Peyer's patch (tissue), 4 donors: ENCODE data around the gene FIGN. TPM values are rescaled to one million over a fixed set of nuclear protein-coding genes. Genes with fewer than 3 reads are reported as not detected.

ENCODE experiments used
- DNase-seq, 3 donors: peaks; one replicate each; pipeline ENCODE4 v3.0.0-alpha.2; 2017 to 2019
- H3K27ac ChIP-seq, 4 donors: fragments of 200-600 bp; sonication (generic); one replicate each; pipeline ENCODE4 v1.5.1; 2016 to 2019
- H3K27me3 ChIP-seq, 2 donors: fragments of 200-600 bp; sonication (generic); one replicate each; pipeline ENCODE4 v1.5.1; 2019
- H3K36me3 ChIP-seq, 3 donors: fragments of 200-600 bp; sonication (generic); one replicate each; pipeline ENCODE4 v1.5.1; 2016 to 2019
- H3K4me1 ChIP-seq, 4 donors: fragments of 200-600 bp; sonication (generic); one replicate each; pipeline ENCODE4 v1.5.1; 2016 to 2019
- H3K4me3 ChIP-seq, 4 donors: fragments of 200-600 bp; sonication (generic); 1 replicate in 3 of 4; 2 replicates in 1 of 4; pipeline ENCODE4 v1.5.1; 2016 to 2019; ENCODE audit warnings: mild to moderate bottlenecking in 1 of 4
- H3K9me3 ChIP-seq, 4 donors: fragments of 200-600 bp; sonication (generic); one replicate each; pipeline ENCODE4 v1.5.1; 2016 to 2019; ENCODE audit warnings: mild to moderate bottlenecking in 1 of 4
- POLR2A ChIP-seq, 2 donors: fragments of 450-650 bp; IDR thresholded peaks; one replicate each; pipeline ENCODE4 v1.5.1; 2017; ENCODE audit warnings: antibody characterized with exemption in 2 of 2, mild to moderate bottlenecking in 2 of 2, moderate library complexity in 2 of 2
- total RNA-seq, 4 donors: library from RNA; depleted of rRNA; stranded (reverse); fragments of >200 nt; gene quantifications; one replicate each; pipeline ENCODE4 v1.1.0, GENCODE V29; 2016
- TF ChIP-seq, protein P1 (sequence below), 6 experiments: fragments of 450-650 bp in 4 of 6; fragments of 200-600 bp in 2 of 6; sonication (generic) in 1 of 6; IDR thresholded peaks; one replicate each; pipeline ENCODE4 v1.5.1; 2017 to 2019; ENCODE audit warnings: antibody characterized with exemption in 6 of 6, mild to moderate bottlenecking in 3 of 6, moderate library complexity in 1 of 6

Gene FIGN
- total RNA-seq, 4 donors from 2014 or later = 0.53 to 8.3 (median 0.95) TPM

DNA sequence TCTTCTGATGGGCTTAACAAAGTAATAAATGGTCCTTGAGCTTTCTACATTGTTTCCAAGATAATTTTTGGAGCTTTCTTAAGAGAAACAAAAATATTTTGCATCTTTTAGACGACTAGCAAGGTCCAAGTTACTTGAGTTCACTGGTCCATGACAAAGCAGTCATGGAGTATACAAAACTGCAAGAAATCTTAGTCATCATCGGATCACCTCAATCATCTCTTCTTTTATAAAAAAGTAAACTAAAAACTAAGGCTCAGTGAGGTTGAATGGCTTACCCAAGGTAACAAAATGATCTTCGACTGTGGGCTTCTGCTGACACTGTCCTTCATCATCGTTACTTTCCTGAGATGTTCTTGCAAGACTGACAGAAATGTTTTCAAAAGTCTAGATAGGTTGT is 11.9 kb downstream of the FIGN start:
- H3K27me3 ChIP-seq = no peaks in the 10 kb centered on the region
- H3K4me3 ChIP-seq = no peak overlapping the region
- no peak for TF ChIP-seq POLR2A (IDR thresholded peaks at IDR 0.05)
- TF ChIP-seq, protein P1, sequence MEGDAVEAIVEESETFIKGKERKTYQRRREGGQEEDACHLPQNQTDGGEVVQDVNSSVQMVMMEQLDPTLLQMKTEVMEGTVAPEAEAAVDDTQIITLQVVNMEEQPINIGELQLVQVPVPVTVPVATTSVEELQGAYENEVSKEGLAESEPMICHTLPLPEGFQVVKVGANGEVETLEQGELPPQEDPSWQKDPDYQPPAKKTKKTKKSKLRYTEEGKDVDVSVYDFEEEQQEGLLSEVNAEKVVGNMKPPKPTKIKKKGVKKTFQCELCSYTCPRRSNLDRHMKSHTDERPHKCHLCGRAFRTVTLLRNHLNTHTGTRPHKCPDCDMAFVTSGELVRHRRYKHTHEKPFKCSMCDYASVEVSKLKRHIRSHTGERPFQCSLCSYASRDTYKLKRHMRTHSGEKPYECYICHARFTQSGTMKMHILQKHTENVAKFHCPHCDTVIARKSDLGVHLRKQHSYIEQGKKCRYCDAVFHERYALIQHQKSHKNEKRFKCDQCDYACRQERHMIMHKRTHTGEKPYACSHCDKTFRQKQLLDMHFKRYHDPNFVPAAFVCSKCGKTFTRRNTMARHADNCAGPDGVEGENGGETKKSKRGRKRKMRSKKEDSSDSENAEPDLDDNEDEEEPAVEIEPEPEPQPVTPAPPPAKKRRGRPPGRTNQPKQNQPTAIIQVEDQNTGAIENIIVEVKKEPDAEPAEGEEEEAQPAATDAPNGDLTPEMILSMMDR (IDR thresholded peaks at IDR 0.05) = no peak
- H3K36me3 ChIP-seq = no peaks in the 10 kb centered on the region
- no peak overlapping the region for H3K27ac ChIP-seq
- no peaks in the 10 kb centered on the region for H3K4me1 ChIP-seq
- DNase-seq = no peak
- H3K9me3 ChIP-seq = no peaks in the 10 kb centered on the region

- DNase-seq = no peak
- no peak overlapping the region for H3K27ac ChIP-seq
- TF ChIP-seq POLR2A (IDR thresholded peaks at IDR 0.05) = no peak
- TF ChIP-seq, protein P1 (IDR thresholded peaks at IDR 0.05) = no peak
Measured at GRCh38 chr2:163723348-163723747, 12.5 kb downstream of the FIGN start.

GRCh38 chr2:163719331-163719730 is 16.5 kb downstream of the FIGN start:
- no peaks in the 10 kb centered on the region for H3K4me1 ChIP-seq
- no peaks in the 10 kb centered on the region for H3K27me3 ChIP-seq
- no peak overlapping the region for H3K4me3 ChIP-seq
- DNase-seq = no peak
- H3K9me3 ChIP-seq = no peaks in the 10 kb centered on the region
- TF ChIP-seq, protein P1 (IDR thresholded peaks at IDR 0.05) = no peak
- TF ChIP-seq POLR2A (IDR thresholded peaks at IDR 0.05) = no peak
- no peaks in the 10 kb centered on the region for H3K36me3 ChIP-seq
- no peak overlapping the region for H3K27ac ChIP-seq

More at GRCh38 chr2:163723348-163723747, 12.5 kb downstream of the FIGN start:
- Histone ChIP-seq H3K9me3 (no peaks in the 10 kb centered on the region), H3K4me1 (no peaks in the 10 kb centered on the region), H3K36me3 (no peaks in the 10 kb centered on the region), H3K4me3 (no peak overlapping the region), H3K27me3 (no peaks in the 10 kb centered on the region)

DNA sequence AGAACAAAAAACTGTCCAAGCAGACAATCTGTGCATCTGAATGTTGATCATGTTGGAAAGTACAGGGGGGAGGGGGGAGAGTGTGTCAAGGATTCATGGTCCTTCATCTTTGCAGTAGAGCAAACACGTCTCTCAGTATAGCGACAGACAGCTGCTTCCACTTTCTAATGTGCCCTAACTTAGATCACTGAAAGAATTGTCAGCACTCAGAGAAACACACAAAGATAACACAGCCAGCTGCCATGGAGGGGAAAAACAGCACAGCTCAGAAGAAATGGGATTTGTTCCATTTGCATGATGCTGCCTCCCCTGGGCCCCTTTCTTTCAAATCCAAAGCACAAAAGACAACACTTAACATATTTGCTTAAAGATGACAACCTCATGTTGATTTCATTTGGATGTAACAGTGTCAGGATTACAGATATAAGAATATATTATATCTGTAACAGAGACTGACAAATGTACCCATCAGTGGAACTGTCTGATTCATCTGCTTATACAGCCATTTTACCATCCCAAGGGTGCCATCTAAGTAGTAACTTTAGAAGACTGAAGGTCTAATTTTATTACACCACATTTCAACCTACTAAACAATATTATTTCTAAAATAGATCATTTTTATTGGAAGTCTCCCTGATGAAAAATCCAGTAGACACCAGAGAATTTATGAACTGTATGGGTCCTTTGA is 17.7 kb downstream of the FIGN start:
- no peak overlapping the region for H3K4me3 ChIP-seq
- H3K36me3 ChIP-seq = no peaks in the 10 kb centered on the region
- TF ChIP-seq, protein P1 (IDR thresholded peaks at IDR 0.05) = no peak
- TF ChIP-seq POLR2A (IDR thresholded peaks at IDR 0.05) = no peak
- H3K27me3 ChIP-seq = no peaks in the 10 kb centered on the region
- no peaks in the 10 kb centered on the region for H3K4me1 ChIP-seq
- DNase-seq = no peak
- H3K9me3 ChIP-seq = no peaks in the 10 kb centered on the region
- no peak overlapping the region for H3K27ac ChIP-seq

GRCh38 chr2:163717515-163717914 is 18.3 kb downstream of the FIGN start:
- Histone ChIP-seq H3K27ac (no peak overlapping the region), H3K36me3 (no peaks in the 10 kb centered on the region), H3K9me3 (no peaks in the 10 kb centered on the region), H3K4me1 (no peaks in the 10 kb centered on the region), H3K27me3 (no peaks in the 10 kb centered on the region), H3K4me3 (no peak overlapping the region)
- no peak for DNase-seq
- no peak for TF ChIP-seq POLR2A (IDR thresholded peaks at IDR 0.05)
- TF ChIP-seq, protein P1 (IDR thresholded peaks at IDR 0.05) = no peak
